Measurements from ENCODE around the gene C1orf185.

DNA sequence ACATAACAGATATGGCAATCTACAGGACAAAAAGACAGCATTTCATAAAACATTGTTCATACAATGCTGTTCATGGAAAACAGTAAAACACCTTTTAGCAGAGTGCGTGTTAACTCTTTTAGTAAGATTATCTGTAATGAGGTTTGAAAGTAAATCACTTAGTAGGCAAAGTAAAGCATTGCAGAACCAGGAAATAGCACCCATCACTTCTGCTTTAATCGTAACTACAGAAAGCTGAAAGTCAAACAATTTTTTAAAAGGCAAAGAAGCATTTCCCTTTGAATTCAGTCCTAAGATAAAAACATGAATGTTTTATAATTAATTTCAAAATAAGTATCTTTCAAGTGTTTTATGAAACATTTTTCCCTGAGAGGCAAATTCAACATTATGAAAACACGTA, 70.8 kb downstream of the C1orf185 start:
- TF ChIP-seq, protein P1, sequence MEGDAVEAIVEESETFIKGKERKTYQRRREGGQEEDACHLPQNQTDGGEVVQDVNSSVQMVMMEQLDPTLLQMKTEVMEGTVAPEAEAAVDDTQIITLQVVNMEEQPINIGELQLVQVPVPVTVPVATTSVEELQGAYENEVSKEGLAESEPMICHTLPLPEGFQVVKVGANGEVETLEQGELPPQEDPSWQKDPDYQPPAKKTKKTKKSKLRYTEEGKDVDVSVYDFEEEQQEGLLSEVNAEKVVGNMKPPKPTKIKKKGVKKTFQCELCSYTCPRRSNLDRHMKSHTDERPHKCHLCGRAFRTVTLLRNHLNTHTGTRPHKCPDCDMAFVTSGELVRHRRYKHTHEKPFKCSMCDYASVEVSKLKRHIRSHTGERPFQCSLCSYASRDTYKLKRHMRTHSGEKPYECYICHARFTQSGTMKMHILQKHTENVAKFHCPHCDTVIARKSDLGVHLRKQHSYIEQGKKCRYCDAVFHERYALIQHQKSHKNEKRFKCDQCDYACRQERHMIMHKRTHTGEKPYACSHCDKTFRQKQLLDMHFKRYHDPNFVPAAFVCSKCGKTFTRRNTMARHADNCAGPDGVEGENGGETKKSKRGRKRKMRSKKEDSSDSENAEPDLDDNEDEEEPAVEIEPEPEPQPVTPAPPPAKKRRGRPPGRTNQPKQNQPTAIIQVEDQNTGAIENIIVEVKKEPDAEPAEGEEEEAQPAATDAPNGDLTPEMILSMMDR (IDR thresholded peaks at IDR 0.05; ENCODE audit: insufficient read depth, low read length): no peak
- TF ChIP-seq POLR2AphosphoS5 (IDR thresholded peaks at IDR 0.05; ENCODE audit: low read depth) (no peak), REST (IDR thresholded peaks at IDR 0.05; ENCODE audit: insufficient replicate concordance, low read depth) (no peak)

All from HL-60 (cell line).